Tongue (tissue), 1 donor: ENCODE results near the gene AHRR. TPM values are rescaled to one million over a fixed set of nuclear protein-coding genes. Genes with fewer than 3 reads are reported as not detected.

ENCODE experiments used
- total RNA-seq: library from RNA; depleted of rRNA; stranded (reverse); fragments of >200 nt; gene quantifications from one replicate; pipeline ENCODE4 v1.2.3, GENCODE V29; 2014

AHRR gene
- total RNA-seq, 1 donor from 2014 or later = 8.2 TPM

Other genes with a start within 250 kb of the AHRR start
- 3.3 TPM for gene PLEKHG4B, start 229.5 kb upstream of the AHRR start, total RNA-seq
- gene LRRC14B, start 130.2 kb upstream of the AHRR start, total RNA-seq = 46.0 TPM
- 6.3 TPM for gene CCDC127, start 103.6 kb upstream of the AHRR start, total RNA-seq
- 201 TPM for gene SDHA, start 103.4 kb upstream of the AHRR start, total RNA-seq
- gene PDCD6, start 50.1 kb upstream of the AHRR start, total RNA-seq = 48.3 TPM
- gene EXOC3, start 121.5 kb downstream of the AHRR start, total RNA-seq = 48.7 TPM
- 4.3 TPM for gene SLC9A3, start 202.7 kb downstream of the AHRR start, total RNA-seq